IPS DF 4.7 (cell line): ENCODE data around the gene FOSB.

Experiments
- DNase-seq: peaks from one replicate; pipeline ENCODE4 v3.0.0-alpha.2; 2013; ENCODE audit warnings: low spot score; ENCODE audit errors: extremely low read depth

Gene FOSB

DNA sequence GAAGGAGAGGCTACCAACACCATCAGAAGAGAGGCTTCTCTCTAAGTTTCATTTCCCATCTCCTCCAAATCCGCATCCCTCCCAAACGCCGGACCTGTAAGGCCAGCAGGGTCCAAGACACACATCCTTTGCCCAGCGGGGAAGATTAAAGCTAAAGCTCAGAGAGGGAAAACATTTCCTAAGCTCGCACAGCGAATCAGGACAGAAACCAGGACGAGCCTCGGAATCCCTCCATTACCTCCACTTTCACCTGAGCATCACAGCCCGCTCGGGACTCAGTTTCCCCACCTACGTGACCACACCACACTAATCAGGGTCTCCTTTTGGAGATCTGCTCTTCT, 711 bp upstream of the FOSB start:
- no peak for DNase-seq

- DNase-seq = no peak
Measured at GRCh38 chr19:45468159-45468651, 409 bp downstream of the FOSB start.

GRCh38 chr19:45468803-45469131, 971 bp downstream of the FOSB start:
- no peak for DNase-seq

DNA sequence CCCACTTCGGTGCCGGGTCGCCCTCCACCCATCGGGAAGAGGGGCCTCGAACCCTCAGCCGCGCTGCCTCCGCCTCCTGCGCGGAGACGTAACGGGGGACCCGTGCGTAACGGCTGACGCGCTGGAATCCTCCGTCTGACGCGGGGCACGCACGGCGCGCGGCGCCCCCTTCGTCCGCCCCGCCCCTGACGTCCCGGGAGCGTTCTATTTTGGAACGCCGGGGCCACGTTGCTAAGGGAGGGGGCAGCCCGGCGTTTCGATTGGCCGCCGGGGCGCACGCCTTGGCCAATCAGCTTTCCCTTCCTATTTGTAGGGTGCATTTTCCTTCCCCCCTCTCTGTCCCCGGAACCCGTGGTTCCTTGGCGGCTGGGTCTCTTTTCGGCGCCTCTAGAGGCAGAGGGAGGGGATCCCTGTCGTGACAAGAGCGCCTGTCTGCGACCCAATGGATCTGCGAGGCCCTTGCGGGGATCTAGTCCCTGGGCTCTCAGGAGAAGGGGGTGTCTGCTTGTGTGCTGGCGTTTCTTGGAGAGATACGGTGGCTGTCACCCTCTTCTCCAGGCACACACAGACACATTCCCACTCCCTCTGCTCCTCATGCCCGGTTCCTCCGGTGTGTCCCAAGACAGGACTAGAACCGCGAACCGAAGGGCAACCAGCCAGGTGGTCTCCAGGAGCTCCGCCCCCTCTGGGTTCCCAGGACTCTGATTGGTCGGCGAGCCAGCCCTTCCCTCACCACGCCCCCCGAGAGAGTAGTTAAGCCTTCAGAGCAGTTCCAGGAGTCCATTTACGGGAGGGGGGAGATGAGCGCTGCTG, 1.5 kb downstream of the FOSB start:
- no peak for DNase-seq

GRCh38 chr19:45469945-45470761, 2.4 kb downstream of the FOSB start:
- no peak for DNase-seq

GRCh38 chr19:45470762-45471081, 2.9 kb downstream of the FOSB start:
- DNase-seq = no peak

DNA sequence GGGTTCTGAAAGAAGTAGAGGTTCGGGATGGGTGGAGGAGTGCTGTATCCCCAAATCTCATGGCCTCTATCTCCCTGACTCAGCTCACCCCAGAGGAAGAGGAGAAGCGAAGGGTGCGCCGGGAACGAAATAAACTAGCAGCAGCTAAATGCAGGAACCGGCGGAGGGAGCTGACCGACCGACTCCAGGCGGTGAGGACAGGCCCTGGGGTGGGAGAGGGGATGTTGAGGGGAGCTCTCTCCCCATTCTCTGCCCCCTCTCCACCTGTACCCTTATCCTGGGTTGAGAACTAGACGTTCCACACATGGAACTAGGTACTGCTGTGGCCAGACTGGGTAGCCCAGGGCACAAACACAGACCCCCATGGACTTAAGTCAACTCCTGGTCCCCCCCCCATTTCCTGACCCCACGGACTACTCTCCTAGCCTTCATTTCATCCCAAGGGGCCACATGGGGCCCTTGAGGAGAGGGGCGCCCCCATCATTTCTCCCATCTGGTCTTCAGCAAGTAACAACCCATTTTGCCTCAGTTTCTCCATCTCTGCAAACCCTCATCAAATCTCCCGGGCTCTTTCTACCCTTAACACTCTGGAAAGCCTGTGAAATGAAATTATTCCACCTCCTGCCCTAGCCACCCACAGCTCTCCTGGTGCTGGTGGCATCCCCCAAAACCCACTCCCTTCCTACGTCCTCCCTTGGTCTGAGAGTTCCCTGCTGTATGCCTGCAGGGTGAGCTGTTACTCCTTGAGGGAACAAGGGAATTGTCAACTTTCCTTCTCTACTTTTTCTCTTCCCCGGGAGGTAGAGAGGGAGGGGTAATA, 3.5 kb downstream of the FOSB start:
- no peak for DNase-seq

DNA sequence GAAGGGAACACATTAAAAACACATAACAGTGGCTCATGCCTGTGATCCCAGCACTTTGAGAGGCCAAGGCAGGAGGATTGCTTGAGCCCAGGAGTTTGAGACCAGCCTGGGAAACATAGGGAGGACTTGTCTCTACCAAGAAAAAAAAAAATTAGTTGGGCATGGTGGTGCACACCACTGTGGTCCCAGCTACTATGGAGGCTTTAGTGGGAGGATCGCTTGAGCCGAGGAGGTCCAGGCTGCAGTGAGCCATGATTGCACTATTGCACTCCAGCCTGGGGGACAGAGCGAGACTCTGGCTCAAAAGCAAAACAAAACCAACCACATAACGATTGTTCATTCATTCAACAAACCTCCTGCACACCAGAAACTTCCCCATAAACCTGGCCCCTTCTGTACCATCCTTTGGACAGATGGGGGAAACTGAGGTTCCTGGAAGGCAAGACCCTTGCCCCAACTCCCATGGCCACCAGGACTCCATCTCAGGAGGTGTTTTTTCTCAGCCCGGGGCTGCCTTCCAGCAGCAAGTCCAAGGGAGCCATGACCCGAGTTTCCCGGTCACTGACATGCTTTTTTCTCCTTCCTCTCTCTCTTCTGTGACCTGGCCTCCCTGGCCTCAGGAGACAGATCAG, 4.3 kb downstream of the FOSB start:
- no peak for DNase-seq

GRCh38 chr19:45472563-45473366, 5.0 kb downstream of the FOSB start:
- DNase-seq = no peak

- DNase-seq = no peak
Measured at GRCh38 chr19:45473367-45473681, 5.5 kb downstream of the FOSB start.

DNA sequence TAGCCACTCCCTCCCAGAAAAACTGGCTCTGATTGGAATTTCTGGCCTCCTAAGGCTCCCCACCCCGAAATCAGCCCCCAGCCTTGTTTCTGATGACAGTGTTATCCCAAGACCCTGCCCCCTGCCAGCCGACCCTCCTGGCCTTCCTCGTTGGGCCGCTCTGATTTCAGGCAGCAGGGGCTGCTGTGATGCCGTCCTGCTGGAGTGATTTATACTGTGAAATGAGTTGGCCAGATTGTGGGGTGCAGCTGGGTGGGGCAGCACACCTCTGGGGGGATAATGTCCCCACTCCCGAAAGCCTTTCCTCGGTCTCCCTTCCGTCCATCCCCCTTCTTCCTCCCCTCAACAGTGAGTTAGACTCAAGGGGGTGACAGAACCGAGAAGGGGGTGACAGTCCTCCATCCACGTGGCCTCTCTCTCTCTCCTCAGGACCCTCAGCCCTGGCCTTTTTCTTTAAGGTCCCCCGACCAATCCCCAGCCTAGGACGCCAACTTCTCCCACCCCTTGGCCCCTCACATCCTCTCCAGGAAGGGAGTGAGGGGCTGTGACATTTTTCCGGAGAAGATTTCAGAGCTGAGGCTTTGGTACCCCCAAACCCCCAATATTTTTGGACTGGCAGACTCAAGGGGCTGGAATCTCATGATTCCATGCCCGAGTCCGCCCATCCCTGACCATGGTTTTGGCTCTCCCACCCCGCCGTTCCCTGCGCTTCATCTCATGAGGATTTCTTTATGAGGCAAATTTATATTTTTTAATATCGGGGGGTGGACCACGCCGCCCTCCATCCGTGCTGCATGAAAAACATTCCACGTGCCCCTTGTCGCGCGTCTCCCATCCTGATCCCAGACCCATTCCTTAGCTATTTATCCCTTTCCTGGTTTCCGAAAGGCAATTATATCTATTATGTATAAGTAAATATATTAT, 6.1 kb downstream of the FOSB start:
- DNase-seq = no peak

- DNase-seq = no peak
Measured at GRCh38 chr19:45474606-45475521, 7.1 kb downstream of the FOSB start.

GRCh38 chr19:45475537-45476291, 7.9 kb downstream of the FOSB start:
- DNase-seq = no peak

- DNase-seq = no peak
Measured at GRCh38 chr19:45476304-45476703, 8.5 kb downstream of the FOSB start.

GRCh38 chr19:45477186-45477585, 9.4 kb downstream of the FOSB start:
- no peak for DNase-seq

DNA sequence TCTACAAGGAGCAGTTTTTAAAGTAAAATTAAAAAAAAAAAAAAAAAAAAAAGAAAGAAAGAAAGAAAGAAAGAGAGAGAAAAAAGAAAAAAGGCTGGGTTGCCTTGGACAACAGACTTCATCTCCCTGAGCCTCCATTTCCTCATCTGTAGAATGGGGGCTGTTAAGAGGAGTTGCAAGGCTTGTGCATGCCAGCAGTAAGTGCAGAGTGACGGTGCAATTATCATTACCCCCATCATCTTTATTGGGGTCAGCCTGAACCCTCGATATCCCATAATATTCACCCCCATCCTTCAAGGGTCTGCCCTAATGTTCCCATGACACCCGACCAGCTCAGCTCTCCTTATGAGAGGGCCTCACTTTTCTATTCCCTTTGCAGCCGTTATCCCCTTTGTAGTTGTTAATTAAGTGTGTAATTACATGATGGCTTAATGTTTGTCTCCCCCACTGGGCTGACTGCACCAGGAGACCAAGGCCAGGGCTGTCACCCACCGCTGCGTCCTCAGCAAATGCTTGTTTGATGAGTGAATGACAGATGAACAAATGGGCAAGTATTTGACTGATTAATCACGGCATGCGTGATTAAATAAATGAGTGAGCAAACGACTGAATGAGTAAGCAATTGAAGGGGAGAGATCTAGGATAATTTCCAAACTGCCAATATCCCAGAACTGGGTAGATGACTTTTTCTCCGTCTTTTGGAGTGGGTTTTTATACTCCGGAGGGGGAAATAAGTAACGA, 10.1 kb downstream of the FOSB start:
- DNase-seq = no peak

- DNase-seq = no peak
Measured at GRCh38 chr19:45478454-45479238, 10.8 kb downstream of the FOSB start.
